HEK293 (cell line): Measurements from ENCODE around the gene ULBP1.

Experiments used
- CTCF ChIA-PET: fragments of 350-600 bp; formaldehyde crosslinking; extraction: SDS; loops from one replicate; lab custom pipeline; 2021; ENCODE audit warnings: antibody characterized with exemption; lab: Yijun Ruan, JAX
- POLR2A ChIA-PET: fragments of 300-600 bp; formaldehyde crosslinking; extraction: SDS; loops from one replicate; lab custom pipeline; 2020; ENCODE audit warnings: antibody characterized with exemption, inconsistent platforms; lab: Yijun Ruan, JAX
- H3K27ac ChIP-seq: fragments of 200-500 bp; sonication (Bioruptor generic); 2 replicates; pipeline ENCODE4 v1.5.1; 2014; ENCODE audit warnings: low read depth, low read length, control low read depth, inconsistent platforms; ENCODE audit errors: extremely low read depth
- H3K36me3 ChIP-seq, 2 experiments: fragments of 200-500 bp in 1 of 2; sonication (Bioruptor generic) in 1 of 2; 1 replicate in 1 of 2; 2 replicates in 1 of 2; pipeline ENCODE4 v1.5.1; 2014 to 2017; ENCODE audit warnings: inconsistent platforms in 2 of 2, low read length in 2 of 2; ENCODE audit not compliant: control insufficient read depth in 2 of 2, insufficient read depth in 1 of 2
- H3K4me1 ChIP-seq: fragments of 200-500 bp; sonication (Bioruptor generic); 2 replicates; pipeline ENCODE4 v1.5.1; 2014; ENCODE audit warnings: mild to moderate bottlenecking, low read length, inconsistent platforms; ENCODE audit not compliant: control insufficient read depth, insufficient read depth
- H3K4me3 ChIP-seq: 2 replicates; pipeline ENCODE4 v1.5.1; 2011; ENCODE audit warnings: low read depth, mild to moderate bottlenecking, control low read depth, low read length, moderate library complexity
- H3K9me3 ChIP-seq: fragments of 200-500 bp; sonication (Bioruptor generic); 2 replicates; pipeline ENCODE4 v1.5.1; 2014; ENCODE audit warnings: low read depth, low read length, inconsistent platforms; ENCODE audit not compliant: control insufficient read depth, insufficient read depth
- CTCF ChIP-seq: fragments of 450-650 bp; formaldehyde crosslinking; IDR thresholded peaks from 2 replicates; pipeline ENCODE4 v1.5.1; 2016; ENCODE audit warnings: missing biosample characterization, missing genetic modification characterization
- GFI1B ChIP-seq: fragments of 450-650 bp; formaldehyde crosslinking; IDR thresholded peaks from 2 replicates; pipeline ENCODE4 v1.5.1; 2016; ENCODE audit warnings: missing biosample characterization, missing genetic modification characterization
- GLI2 ChIP-seq: fragments of 450-650 bp; formaldehyde crosslinking; IDR thresholded peaks from 2 replicates; pipeline ENCODE4; 2017; ENCODE audit warnings: missing biosample characterization, missing genetic modification characterization, low read depth, borderline replicate concordance
- KLF7 ChIP-seq: fragments of 450-650 bp; formaldehyde crosslinking; IDR thresholded peaks from 2 replicates; pipeline ENCODE4 v1.5.1; 2016; ENCODE audit warnings: missing biosample characterization, missing genetic modification characterization, borderline replicate concordance
- PATZ1 ChIP-seq: fragments of 450-650 bp; formaldehyde crosslinking; IDR thresholded peaks from 2 replicates; pipeline ENCODE4 v1.5.1; 2016; ENCODE audit warnings: missing biosample characterization, missing genetic modification characterization
- SETDB1 ChIP-seq: IDR thresholded peaks from one replicate; pipeline ENCODE4 v1.6.1; 2017; ENCODE audit warnings: mild to moderate bottlenecking, low read length, moderate library complexity, mixed read lengths; ENCODE audit not compliant: insufficient read length
- ZEB2 ChIP-seq: fragments of 450-650 bp; formaldehyde crosslinking; IDR thresholded peaks from 2 replicates; pipeline ENCODE4 v1.5.1; 2016; ENCODE audit warnings: missing biosample characterization, missing genetic modification characterization
- ZNF112 ChIP-seq: fragments of 450-650 bp; formaldehyde crosslinking; IDR thresholded peaks from 2 replicates; pipeline ENCODE4 v1.5.0; 2017; ENCODE audit warnings: missing biosample characterization, missing genetic modification characterization
- ZNF157 ChIP-seq: fragments of 450-650 bp; formaldehyde crosslinking; IDR thresholded peaks from 2 replicates; pipeline ENCODE4 v1.5.1; 2016; ENCODE audit warnings: missing biosample characterization, missing genetic modification characterization
- ZNF221 ChIP-seq: fragments of 450-650 bp; formaldehyde crosslinking; IDR thresholded peaks from 2 replicates; pipeline ENCODE4 v1.5.1; 2017; ENCODE audit warnings: missing biosample characterization, missing genetic modification characterization, borderline replicate concordance
- ZNF239 ChIP-seq: fragments of 450-650 bp; formaldehyde crosslinking; IDR thresholded peaks from 2 replicates; pipeline ENCODE4 v1.5.1; 2016; ENCODE audit warnings: missing biosample characterization, missing genetic modification characterization
- ZNF274 ChIP-seq, 2 experiments: fragments of 200-500 bp in 1 of 2; fragments of 450-650 bp in 1 of 2; sonication (Bioruptor generic) in 1 of 2; formaldehyde crosslinking in 1 of 2; IDR thresholded peaks; 2 replicates each; pipeline versions ENCODE4 v1.5.1 to v1.6.1; 2014 to 2016; ENCODE audit warnings: borderline replicate concordance in 1 of 2, inconsistent platforms in 1 of 2, low read length in 1 of 2, missing biosample characterization in 1 of 2, missing genetic modification characterization in 1 of 2
- ZNF433 ChIP-seq: fragments of 450-650 bp; formaldehyde crosslinking; IDR thresholded peaks from 2 replicates; pipeline ENCODE4 v1.5.1; 2016; ENCODE audit warnings: missing biosample characterization, missing genetic modification characterization, low read depth
- ZNF768 ChIP-seq: fragments of 450-650 bp; formaldehyde crosslinking; IDR thresholded peaks from 2 replicates; pipeline ENCODE4 v1.5.1; 2018; ENCODE audit warnings: missing biosample characterization, mild to moderate bottlenecking, missing genetic modification characterization
- ZNF837 ChIP-seq: fragments of 450-650 bp; formaldehyde crosslinking; IDR thresholded peaks from 2 replicates; pipeline ENCODE4 v1.5.1; 2016; ENCODE audit warnings: missing biosample characterization, missing genetic modification characterization
- ZNF843 ChIP-seq: fragments of 450-650 bp; formaldehyde crosslinking; IDR thresholded peaks from 2 replicates; pipeline ENCODE4 v1.5.1; 2016; ENCODE audit warnings: missing biosample characterization, missing genetic modification characterization
- ZSCAN30 ChIP-seq: fragments of 450-650 bp; IDR thresholded peaks from 2 replicates; pipeline ENCODE4 v1.5.1; 2018; ENCODE audit warnings: missing biosample characterization, mild to moderate bottlenecking, missing genetic modification characterization, moderate library complexity
- TF ChIP-seq, protein P1 (sequence below): fragments of 450-650 bp; formaldehyde crosslinking; IDR thresholded peaks from 2 replicates; pipeline ENCODE4; 2016; ENCODE audit warnings: missing biosample characterization, missing genetic modification characterization

ULBP1 gene

GRCh38 chr6:149978610-149979009, 14.9 kb downstream of the ULBP1 start:
- no peak overlapping the region for H3K27ac ChIP-seq
- TF ChIP-seq GFI1B (tag by site-specific recombination): no peak
- no peak for TF ChIP-seq ZNF768 (tag by site-specific recombination)
- no peak for TF ChIP-seq ZNF433 (tag by site-specific recombination)
- no peak for TF ChIP-seq ZNF221 (tag by site-specific recombination)
- no peaks in the 10 kb centered on the region for H3K4me1 ChIP-seq
- ChIA-PET POLR2A (interaction anchor here (1.4 kb wide), 1 partner anchor 15 kb away, joined by 5 read pairs; the partner anchor contains the start of gene ULBP1), CTCF (interaction anchor here (0.5 kb wide), 1 partner anchor 122 kb away, joined by 5 read pairs; no protein-coding TSS in a partner anchor)
- H3K36me3 ChIP-seq: no peaks in the 10 kb centered on the region
- H3K9me3 ChIP-seq: no peaks in the 10 kb centered on the region
- no peak overlapping the region for H3K4me3 ChIP-seq

- no peak for TF ChIP-seq ZNF112 (tag by site-specific recombination)
- TF ChIP-seq KLF7 (tag by site-specific recombination): no peak
- no peak for TF ChIP-seq CTCF (tag by site-specific recombination)
- TF ChIP-seq SETDB1: no peak
- no peak for TF ChIP-seq ZEB2 (tag by site-specific recombination)
- TF ChIP-seq ZNF837 (tag by site-specific recombination): no peak
- TF ChIP-seq, protein P1, sequence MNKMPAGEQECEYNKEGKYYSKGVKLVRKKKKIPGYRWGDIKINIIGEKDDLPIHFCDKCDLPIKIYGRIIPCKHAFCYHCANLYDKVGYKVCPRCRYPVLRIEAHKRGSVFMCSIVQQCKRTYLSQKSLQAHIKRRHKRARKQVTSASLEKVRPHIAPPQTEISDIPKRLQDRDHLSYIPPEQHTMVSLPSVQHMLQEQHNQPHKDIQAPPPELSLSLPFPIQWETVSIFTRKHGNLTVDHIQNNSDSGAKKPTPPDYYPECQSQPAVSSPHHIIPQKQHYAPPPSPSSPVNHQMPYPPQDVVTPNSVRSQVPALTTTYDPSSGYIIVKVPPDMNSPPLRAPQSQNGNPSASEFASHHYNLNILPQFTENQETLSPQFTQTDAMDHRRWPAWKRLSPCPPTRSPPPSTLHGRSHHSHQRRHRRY (tag by site-specific recombination): no peak
- no peak for TF ChIP-seq ZNF157
- TF ChIP-seq ZNF239: no peak
- TF ChIP-seq GLI2 (tag by site-specific recombination): no peak
- TF ChIP-seq ZSCAN30 (tag by site-specific recombination): no peak
- no peak for TF ChIP-seq ZNF843
- no peak for TF ChIP-seq ZNF274 (IDR thresholded peaks at IDR 0.05; ENCODE audit: low read length)
- TF ChIP-seq ZNF274 (tag by site-specific recombination; IDR thresholded peaks at IDR 0.05; ENCODE audit: borderline replicate concordance): no peak
- no peak for TF ChIP-seq GFI1B (tag by site-specific recombination)
- TF ChIP-seq PATZ1 (tag by site-specific recombination): no peak
- Histone ChIP-seq H3K4me1 (no peaks in the 10 kb centered on the region), H3K4me3 (no peak overlapping the region), H3K9me3 (no peaks in the 10 kb centered on the region), H3K36me3 (no peaks in the 10 kb centered on the region), H3K27ac (no peak overlapping the region)
- ChIA-PET POLR2A (no interaction called here), CTCF (interaction anchor here (0.5 kb wide), 1 partner anchor 123 kb away, joined by 5 read pairs; no protein-coding TSS in a partner anchor)
These were observed 15.6 kb downstream of the ULBP1 start for GRCh38 chr6:149979293-149979692.
